KBM-7 (cell line): ENCODE data around the gene CDK5.

Experiments used
- DNase-seq: peaks from one replicate; pipeline ENCODE4 v3.0.0-alpha.2; 2015
- in situ Hi-C: fragments of 300-500 bp; cut with MboI; formaldehyde crosslinking; loops from 2 replicates; pipeline ENCODE4 v1.14.3; 2020; ENCODE audit warnings: low sequenced_read_pairs, low pct_unique_long_range_greater_than_20kb, mixed read lengths

CDK5 gene

DNA sequence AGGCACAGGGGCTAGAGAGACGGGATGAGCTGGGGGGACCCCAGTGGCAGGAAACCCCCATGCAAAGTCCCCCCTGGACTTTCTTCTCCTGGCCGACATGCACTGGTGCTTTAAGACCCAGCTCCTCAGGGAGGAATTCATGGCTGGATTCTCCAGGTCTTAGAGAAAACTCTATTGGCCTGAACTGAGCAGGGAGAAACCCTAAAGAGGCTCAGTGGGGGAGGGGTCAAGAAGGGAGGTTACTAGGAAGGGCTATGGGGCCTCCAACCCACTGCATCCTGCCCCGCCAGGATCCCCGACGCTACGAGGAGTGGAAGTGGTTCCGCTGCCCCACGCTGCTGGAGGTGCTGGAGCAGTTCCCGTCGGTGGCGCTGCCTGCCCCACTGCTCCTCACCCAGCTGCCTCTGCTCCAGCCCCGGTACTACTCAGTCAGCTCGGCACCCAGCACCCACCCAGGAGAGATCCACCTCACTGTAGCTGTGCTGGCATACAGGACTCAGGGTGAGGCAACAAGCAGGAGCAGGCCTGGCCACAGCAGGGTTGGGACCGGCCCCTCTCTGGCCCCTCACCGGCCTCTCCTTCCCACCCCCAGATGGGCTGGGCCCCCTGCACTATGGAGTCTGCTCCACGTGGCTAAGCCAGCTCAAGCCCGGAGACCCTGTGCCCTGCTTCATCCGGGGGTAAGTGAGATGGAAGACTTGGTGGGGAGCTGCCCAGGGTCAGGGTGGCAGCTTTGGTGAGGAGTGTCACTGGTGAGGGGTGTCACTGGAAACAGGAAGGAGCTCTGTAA is 47.2 kb downstream of the CDK5 start:
- DNase-seq, result no peak
- in situ Hi-C loops, result no loop called here

DNA sequence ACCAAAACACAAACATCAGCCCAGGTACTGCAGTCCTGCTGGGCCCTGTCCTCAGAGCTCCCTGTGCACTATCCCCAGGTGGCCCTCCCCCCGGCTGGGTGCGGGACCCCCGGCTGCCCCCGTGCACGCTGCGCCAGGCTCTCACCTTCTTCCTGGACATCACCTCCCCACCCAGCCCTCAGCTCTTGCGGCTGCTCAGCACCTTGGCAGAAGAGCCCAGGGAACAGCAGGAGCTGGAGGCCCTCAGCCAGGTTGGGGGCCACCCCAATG is 47.7 kb downstream of the CDK5 start:
- in situ Hi-C loops, result no loop called here
- no peak for DNase-seq

DNA sequence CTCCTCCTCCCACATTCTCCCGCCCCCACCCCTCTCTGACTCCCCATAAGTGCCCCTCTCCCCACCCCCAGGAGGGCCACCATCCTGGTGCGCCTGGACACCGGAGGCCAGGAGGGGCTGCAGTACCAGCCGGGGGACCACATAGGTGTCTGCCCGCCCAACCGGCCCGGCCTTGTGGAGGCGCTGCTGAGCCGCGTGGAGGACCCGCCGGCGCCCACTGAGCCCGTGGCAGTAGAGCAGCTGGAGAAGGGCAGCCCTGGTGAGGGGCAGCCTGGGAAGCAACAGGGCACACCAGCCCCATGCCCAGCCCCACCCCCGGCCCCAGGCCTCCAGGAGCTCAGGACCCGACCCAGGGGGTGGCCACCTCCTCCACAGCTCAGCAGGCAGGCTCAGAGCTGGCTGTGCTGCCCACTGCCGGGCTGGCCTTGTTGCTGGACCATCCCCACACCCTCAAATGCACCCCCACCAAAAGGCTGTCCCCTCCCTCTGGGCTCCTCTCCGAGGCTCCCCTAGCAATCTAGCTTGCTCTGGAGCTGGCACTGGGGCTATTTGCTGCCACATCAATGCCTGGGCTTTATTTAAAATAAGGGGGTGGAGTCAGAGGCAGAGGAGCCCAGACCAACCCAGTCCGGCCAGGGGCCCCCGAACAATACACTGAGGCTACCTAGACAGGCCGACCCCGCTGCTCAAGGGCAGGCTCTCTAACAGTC is 48.2 kb downstream of the CDK5 start:
- no peak for DNase-seq
- in situ Hi-C loops, result no loop called here

DNA sequence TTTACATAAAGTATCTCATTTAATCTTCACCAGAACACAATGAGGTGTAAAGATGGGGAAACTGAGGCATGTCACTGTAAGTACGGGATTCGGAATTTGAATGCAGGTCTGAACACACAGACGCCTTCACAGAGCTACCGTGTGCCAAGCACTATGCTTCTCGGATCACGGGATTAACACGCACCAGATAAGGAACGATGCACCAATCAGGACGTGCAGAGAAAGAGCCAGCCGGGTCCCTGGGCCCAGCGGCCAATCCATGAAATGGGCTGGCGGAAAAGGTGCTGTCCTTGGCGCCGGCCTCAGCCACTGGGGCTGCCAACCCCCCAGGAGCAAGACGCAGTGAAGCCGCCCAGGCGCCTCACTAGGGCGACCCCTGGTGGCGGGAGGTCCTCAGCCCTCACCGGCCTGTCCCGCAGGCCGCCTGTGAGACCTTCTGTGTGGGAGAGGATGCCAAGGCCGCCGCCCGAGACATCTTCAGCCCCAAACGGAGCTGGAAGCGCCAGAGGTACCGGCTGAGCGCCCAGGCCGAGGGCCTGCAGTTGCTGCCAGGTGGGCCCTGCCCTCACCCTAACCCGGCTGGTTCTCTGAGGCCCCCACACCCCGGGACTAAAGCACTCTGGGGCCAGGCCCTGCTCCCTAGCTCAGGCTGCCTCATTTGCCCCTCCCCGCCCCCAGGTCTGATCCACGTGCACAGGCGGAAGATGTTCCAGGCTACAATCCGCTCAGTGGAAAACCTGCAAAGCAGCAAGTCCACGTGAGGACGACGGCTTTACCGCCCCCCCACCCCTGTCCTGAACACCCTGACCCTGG is 49.0 kb downstream of the CDK5 start:
- DNase-seq, result no peak
- in situ Hi-C loops, result no loop called here

DNA sequence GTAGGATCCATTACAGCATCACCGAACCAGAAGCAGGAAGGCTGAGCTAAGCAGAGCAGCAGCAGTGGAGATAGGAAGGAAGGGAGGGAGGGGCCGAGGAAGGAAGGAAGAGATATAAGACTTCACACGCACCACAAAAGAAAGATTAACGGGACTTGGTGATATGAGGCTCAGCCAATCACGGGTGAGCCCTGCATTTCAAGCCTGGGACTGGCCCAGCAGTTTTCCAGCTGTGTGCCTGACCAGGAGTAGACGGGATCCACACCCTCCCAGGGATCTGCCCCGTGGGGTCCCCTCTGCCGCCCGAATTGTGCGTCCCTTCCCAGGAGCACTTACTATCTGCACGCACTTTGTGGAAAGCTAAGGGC is 49.6 kb downstream of the CDK5 start:
- in situ Hi-C loops, result no loop called here
- no peak for DNase-seq

DNA sequence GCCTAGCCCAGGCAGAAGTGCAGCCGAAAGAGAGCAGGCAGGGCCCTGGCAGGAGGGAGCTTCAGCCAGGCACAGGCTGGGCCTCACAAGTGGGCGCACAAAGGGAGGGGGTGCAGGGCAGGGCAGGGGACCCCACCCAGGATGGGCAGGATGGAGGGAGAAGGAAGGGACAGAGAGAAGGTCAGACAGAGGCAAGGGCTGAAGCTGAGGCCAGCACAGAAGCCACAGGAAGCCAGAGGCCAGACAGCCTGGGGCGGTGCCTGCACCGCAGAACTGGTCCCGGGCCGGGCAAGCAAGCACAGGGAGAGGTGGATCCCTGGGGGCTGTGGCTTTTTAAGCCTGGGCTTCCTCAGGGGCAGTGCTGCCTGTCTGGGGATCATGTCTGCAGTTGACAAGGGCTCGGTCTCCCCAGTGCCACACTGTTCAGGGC is 50.2 kb downstream of the CDK5 start:
- DNase-seq, result no peak
- in situ Hi-C loops, result no loop called here

DNA sequence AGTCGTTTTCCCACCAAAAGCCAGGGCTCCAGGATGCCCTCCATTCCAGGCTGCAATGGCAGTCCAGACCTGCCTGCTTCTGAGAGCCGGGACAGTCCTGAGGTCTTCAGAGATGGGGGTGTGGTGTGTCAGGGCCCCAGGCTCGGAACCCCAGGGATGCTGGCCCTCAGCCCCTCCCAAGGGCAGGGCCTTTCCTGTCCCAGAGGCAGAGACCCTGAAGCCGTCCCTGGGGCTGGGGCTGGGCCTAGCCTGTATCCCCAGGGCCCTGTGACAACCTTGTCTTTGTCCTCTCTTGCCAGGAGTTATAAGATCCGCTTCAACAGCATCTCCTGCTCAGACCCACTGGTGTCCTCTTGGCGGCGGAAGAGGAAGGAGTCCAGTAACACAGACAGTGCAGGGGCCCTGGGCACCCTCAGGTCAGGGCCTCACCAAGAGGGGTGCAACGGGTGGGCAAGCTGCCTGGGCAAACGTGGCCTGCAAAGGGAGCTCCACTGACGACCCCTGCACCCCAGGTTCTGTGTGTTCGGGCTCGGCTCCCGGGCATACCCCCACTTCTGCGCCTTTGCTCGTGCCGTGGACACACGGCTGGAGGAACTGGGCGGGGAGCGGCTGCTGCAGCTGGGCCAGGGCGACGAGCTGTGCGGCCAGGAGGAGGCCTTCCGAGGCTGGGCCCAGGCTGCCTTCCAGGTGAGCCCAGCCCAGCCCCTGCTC is 51.0 kb downstream of the CDK5 start:
- no peak for DNase-seq
- in situ Hi-C loops, result no loop called here

DNA sequence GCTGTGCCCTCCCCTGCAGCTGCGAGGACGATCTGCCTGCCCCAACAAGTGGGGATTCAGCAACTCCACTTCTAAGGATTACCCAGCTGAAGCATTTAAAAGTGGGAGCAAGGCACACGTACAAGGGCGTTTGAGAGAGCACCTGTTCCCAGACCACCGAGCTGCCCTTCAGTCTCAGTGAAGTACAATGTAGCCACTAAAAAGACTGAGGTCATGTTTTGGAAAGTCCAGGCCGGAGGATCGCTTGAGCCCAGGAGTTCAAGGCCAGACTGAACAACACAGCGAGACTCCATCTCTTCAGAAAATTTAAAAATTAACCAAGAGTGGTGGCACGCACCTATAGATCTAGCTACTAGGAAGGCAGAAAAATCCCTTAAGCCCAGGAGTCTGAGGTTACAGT is 52.1 kb downstream of the CDK5 start:
- no peak for DNase-seq
- in situ Hi-C loops, result no loop called here
